HCT116 (cell line): ENCODE measurements around the gene WDFY2. TPM values are rescaled to one million over a fixed set of nuclear protein-coding genes. Genes with fewer than 3 reads are reported as not detected.

ENCODE experiments used
- ATAC-seq: fragments of 200-7000 bp; cut with Tn5 transposase; 2 replicates; pipeline ENCODE4 v1.9.1; 2020; ENCODE audit warnings: mild to moderate bottlenecking, moderate library complexity
- BruUV-seq: library from RNA; stranded (reverse); fragments of 400-500 nt; replicated peaks from 2 replicates; lab custom pipeline; 2021; lab: Mats Ljungman, UMichigan
- CTCF ChIA-PET: fragments of 300-600 bp; sonication (Branson Sonifier 250); formaldehyde crosslinking; loops from one replicate; lab custom pipeline; 2021; ENCODE audit warnings: antibody characterized with exemption; lab: Charles Lee
- POLR2A ChIA-PET: fragments of 300-600, 350-600 bp; sonication (Branson Sonifier 250); formaldehyde crosslinking; loops from one replicate; lab custom pipeline; 2021; ENCODE audit warnings: antibody characterized with exemption; lab: Charles Lee
- RAD21 ChIA-PET, 2 experiments: fragments of 300-600 bp; sonication (Branson Sonifier 250); formaldehyde crosslinking; loops; one replicate each; lab custom pipeline; 2023; ENCODE audit warnings: low total read pairs in 2 of 2; ENCODE audit not compliant: uncharacterized antibody in 2 of 2, unreplicated experiment in 2 of 2, low non-redundant PET in 1 of 2; lab: Charles Lee
- DNase-seq: peaks from one replicate; pipeline ENCODE4 v3.0.0-alpha.2; 2010; ENCODE audit warnings: low read depth, low spot score
- H2AFZ ChIP-seq: fragments of 200-600 bp; shearing (Covaris generic), sonication (generic); 2 replicates; pipeline ENCODE4 v1.6.1; 2017; ENCODE audit warnings: low read depth, mixed run types, mixed read lengths, antibody characterized with exemption, low read length; ENCODE audit not compliant: poor library complexity, severe bottlenecking
- H3K27ac ChIP-seq: 2 replicates; pipeline ENCODE4 v1.5.1; 2012; ENCODE audit warnings: low read depth, low read length
- H3K27me3 ChIP-seq: fragments of 200-600 bp; sonication (generic); 2 replicates; pipeline ENCODE4 v1.6.1; 2016; ENCODE audit warnings: mixed run types, low read length, mixed read lengths; ENCODE audit not compliant: insufficient read depth
- H3K36me3 ChIP-seq, 2 experiments: fragments of 200-500 bp in 1 of 2; fragments of 200-600 bp in 1 of 2; sonication (Bioruptor generic) in 1 of 2; sonication (generic) in 1 of 2; 2 replicates each; pipeline versions ENCODE4 v1.5.1 to v1.6.1; 2014 to 2016; ENCODE audit warnings: low read length in 2 of 2, inconsistent platforms in 1 of 2, mixed read lengths in 1 of 2, mixed run types in 1 of 2; ENCODE audit not compliant: insufficient read depth in 2 of 2, control insufficient read depth in 1 of 2
- H3K4me1 ChIP-seq, 2 experiments: fragments of 200-600 bp in 1 of 2; sonication (generic) in 1 of 2; 2 replicates each; pipeline versions ENCODE4 v1.5.1 to v1.6.1; 2012 to 2017; ENCODE audit warnings: low read length in 2 of 2, inconsistent platforms in 1 of 2, mild to moderate bottlenecking in 1 of 2, mixed read lengths in 1 of 2, mixed run types in 1 of 2, moderate library complexity in 1 of 2; ENCODE audit not compliant: insufficient read depth in 2 of 2, control insufficient read depth in 1 of 2
- H3K4me2 ChIP-seq: fragments of 200-600 bp; sonication (generic); 2 replicates; pipeline ENCODE4 v1.6.1; 2017; ENCODE audit warnings: mixed run types, low read length, mixed read lengths
- H3K4me3 ChIP-seq, 2 experiments: fragments of 200-600 bp in 1 of 2; sonication (generic) in 1 of 2; replicated peaks in 1 of 2; 2 replicates each; pipeline ENCODE4 v1.5.1; 2011 to 2016; ENCODE audit warnings: low read length in 2 of 2, control low read depth in 1 of 2, low read depth in 1 of 2, mild to moderate bottlenecking in 1 of 2, mixed read lengths in 1 of 2, mixed run types in 1 of 2
- H3K79me2 ChIP-seq: fragments of 200-600 bp; sonication (generic); 2 replicates; pipeline ENCODE4 v1.6.1; 2017; ENCODE audit warnings: mild to moderate bottlenecking, mixed run types, low read length, moderate library complexity, mixed read lengths; ENCODE audit not compliant: insufficient read depth
- H3K9ac ChIP-seq: fragments of 200-600 bp; sonication (generic); 2 replicates; pipeline ENCODE4 v1.6.1; 2016; ENCODE audit warnings: low read length, mixed read lengths
- H3K9me2 ChIP-seq: fragments of 200-600 bp; sonication (generic), shearing (Covaris generic); 2 replicates; pipeline ENCODE4 v1.6.1; 2017; ENCODE audit warnings: mixed run types, mild to moderate bottlenecking, moderate library complexity; ENCODE audit not compliant: insufficient read depth
- H3K9me3 ChIP-seq, 2 experiments: fragments of 200-500 bp in 1 of 2; fragments of 200-600 bp in 1 of 2; sonication (Bioruptor generic) in 1 of 2; sonication (generic) in 1 of 2; 2 replicates each; pipeline ENCODE4 v1.6.1; 2014 to 2017; ENCODE audit warnings: low read length in 2 of 2, mixed read lengths in 2 of 2, inconsistent platforms in 1 of 2, low read depth in 1 of 2, mild to moderate bottlenecking in 1 of 2, mixed run types in 1 of 2, moderate library complexity in 1 of 2; ENCODE audit not compliant: control insufficient read depth in 1 of 2, insufficient read depth in 1 of 2
- H4K20me1 ChIP-seq: fragments of 200-600 bp; sonication (generic), shearing (Covaris generic); 2 replicates; pipeline ENCODE4 v1.6.1; 2017; ENCODE audit warnings: mixed run types, mild to moderate bottlenecking, moderate library complexity; ENCODE audit not compliant: insufficient read depth
- ATF3 ChIP-seq: IDR thresholded peaks from 2 replicates; pipeline ENCODE4 v1.6.1; 2012
- CBX3 ChIP-seq: IDR thresholded peaks from 2 replicates; pipeline ENCODE4 v1.6.1; 2012; ENCODE audit warnings: low read depth
- CEBPB ChIP-seq: IDR thresholded peaks from 2 replicates; pipeline ENCODE4 v1.6.1; 2012; ENCODE audit warnings: low read depth
- CTCF ChIP-seq, 3 experiments: fragments of 200-600 bp in 1 of 3; sonication (generic) in 1 of 3; IDR thresholded peaks in 2 of 3; conservative IDR thresholded peaks in 1 of 3; 2 replicates each; pipeline ENCODE4 v1.5.1; 2012 to 2017; ENCODE audit warnings: low read depth in 2 of 3, low read length in 2 of 3, antibody characterized with exemption in 1 of 3, borderline replicate concordance in 1 of 3, control low read depth in 1 of 3, mild to moderate bottlenecking in 1 of 3, mixed read lengths in 1 of 3, mixed run types in 1 of 3, moderate library complexity in 1 of 3; ENCODE audit not compliant: insufficient read depth in 1 of 3
- EGR1 ChIP-seq: IDR thresholded peaks from 2 replicates; pipeline ENCODE4 v1.6.1; 2012; ENCODE audit warnings: low read depth
- ELF1 ChIP-seq: IDR thresholded peaks from 2 replicates; pipeline ENCODE4 v1.6.1; 2012; ENCODE audit warnings: low read depth, borderline replicate concordance
- JUND ChIP-seq: IDR thresholded peaks from 2 replicates; pipeline ENCODE4 v1.6.1; 2012
- MAX ChIP-seq: IDR thresholded peaks from 2 replicates; pipeline ENCODE4 v1.6.1; 2012
- POLR2AphosphoS5 ChIP-seq: IDR thresholded peaks from 2 replicates; pipeline ENCODE4 v1.6.1; 2011; ENCODE audit warnings: mild to moderate bottlenecking, low read depth, low read length, moderate library complexity
- RAD21 ChIP-seq: IDR thresholded peaks from 2 replicates; pipeline ENCODE4 v1.6.1; 2012; ENCODE audit warnings: low read depth, mild to moderate bottlenecking
- REST ChIP-seq: IDR thresholded peaks from 2 replicates; pipeline ENCODE4 v1.6.1; 2012; ENCODE audit warnings: low read depth
- SIN3A ChIP-seq: IDR thresholded peaks from 2 replicates; pipeline ENCODE4 v1.6.1; 2012; ENCODE audit warnings: low read depth
- SP1 ChIP-seq: IDR thresholded peaks from 2 replicates; pipeline ENCODE4 v1.6.1; 2012; ENCODE audit warnings: low read depth
- SRF ChIP-seq: IDR thresholded peaks from 2 replicates; pipeline ENCODE4 v1.6.1; 2012; ENCODE audit warnings: low read depth
- TCF7L2 ChIP-seq: IDR thresholded peaks from 2 replicates; pipeline ENCODE4 v1.7.0; 2011; ENCODE audit warnings: borderline replicate concordance, inconsistent platforms; ENCODE audit not compliant: insufficient read depth, insufficient read length; ENCODE audit errors: extremely low read depth
- YY1 ChIP-seq: IDR thresholded peaks from 2 replicates; pipeline ENCODE4 v1.6.1; 2011; ENCODE audit warnings: low read length, low read depth, moderate library complexity, mild to moderate bottlenecking; ENCODE audit not compliant: insufficient replicate concordance; ENCODE audit errors: extremely low read depth
- ZBTB33 ChIP-seq: IDR thresholded peaks from 2 replicates; pipeline ENCODE4 v1.6.1; 2011; ENCODE audit warnings: mild to moderate bottlenecking, low read length, moderate library complexity; ENCODE audit not compliant: insufficient replicate concordance; ENCODE audit errors: extremely low read depth
- ZFX ChIP-seq: fragments of 450-650 bp; IDR thresholded peaks from 2 replicates; pipeline ENCODE4 v1.6.1; 2017
- intact Hi-C: fragments of 100-400 bp; cut with micrococcal nuclease; formaldehyde crosslinking; loops from 2 replicates; pipeline ENCODE4 v1.10.0; 2022
- total RNA-seq: library from RNA; stranded (reverse); gene quantifications from one replicate; pipeline ENCODE4 v1.2.1, GENCODE V29; 2021; ENCODE audit not compliant: unreplicated experiment

The WDFY2 gene
- total RNA-seq, 1 experiment from 2014 or later, result 6.1 TPM

- CTCF ChIA-PET, result interaction anchor here (0.9 kb wide), 1 partner anchor 8 kb away, joined by 6 read pairs; no protein-coding TSS in a partner anchor
- H2AFZ ChIP-seq, result no peak overlapping the region
- POLR2A ChIA-PET, result interaction anchor here (1.1 kb wide), 1 partner anchor 14 kb away, joined by 3 read pairs; no protein-coding TSS in a partner anchor
- H3K36me3 ChIP-seq, result no peaks in the 10 kb centered on the region
- H3K9ac ChIP-seq, result no peak overlapping the region
- DNase-seq (no peak), ATAC-seq (no peak)
- peaks cover 22 to 34% of the 10 kb centered on the region in 2 experiments for H3K4me1 ChIP-seq
- no peak overlapping the region for H3K27ac ChIP-seq
- no peaks in the 10 kb centered on the region for H3K9me2 ChIP-seq
- no peaks in the 10 kb centered on the region for H3K79me2 ChIP-seq
- RAD21 ChIA-PET, result no interaction called here
- H3K4me2 ChIP-seq, result no peak overlapping the region
- no peaks in the 10 kb centered on the region for H3K9me3 ChIP-seq
- no peaks in the 10 kb centered on the region for H3K27me3 ChIP-seq
- intact Hi-C loops, result no loop called here
- H4K20me1 ChIP-seq, result no peaks in the 10 kb centered on the region
- H3K4me3 ChIP-seq, result no peak overlapping the region
- BruUV-seq, result no TSS peak
- TF ChIP-seq CTCF (IDR thresholded peaks at IDR 0.05 in 2 of 3, conservative IDR thresholded peaks at IDR 0.05 in 1 of 3; ENCODE audit: borderline replicate concordance in 1 of 3, insufficient read depth in 1 of 3, low read depth in 2 of 3, low read length in 2 of 3) (no peak), TCF7L2 (no peak), SRF (no peak), EGR1 (no peak), MAX (no peak), ELF1 (no peak), RAD21 (no peak), CBX3 (no peak), SP1 (no peak), POLR2AphosphoS5 (no peak), ZFX (no peak), SIN3A (no peak), REST (no peak), ATF3 (no peak), JUND (no peak), YY1 (no peak), ZBTB33 (no peak), CEBPB (no peak)
Observed at GRCh38 chr13:51805925-51806324, 221.7 kb downstream of the WDFY2 start.
